ENCODE measurements around the gene EFCAB8.

Gene EFCAB8

DNA sequence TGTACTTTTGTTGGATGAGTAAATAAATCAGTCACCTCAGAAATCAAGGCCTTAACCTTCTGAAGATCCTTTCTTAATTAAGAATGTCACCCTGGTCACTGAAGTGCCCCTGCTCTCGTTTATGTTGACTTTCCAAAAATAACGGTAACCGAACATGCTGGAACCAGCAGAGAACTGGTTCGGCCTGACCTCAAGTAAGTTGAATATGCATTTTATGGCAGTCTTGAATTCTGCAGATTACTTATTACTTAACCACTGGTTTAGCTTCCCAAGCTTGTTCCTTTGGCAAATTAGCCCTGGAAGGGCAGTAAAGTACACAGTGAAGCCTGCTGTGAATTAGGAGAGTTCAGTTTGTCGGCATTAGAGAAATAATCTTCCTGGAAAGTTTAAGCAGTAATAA, 26.7 kb upstream of the EFCAB8 start:
- TF ChIP-seq CTCF (IDR thresholded peaks at IDR 0.05; ENCODE audit: insufficient read depth, low read depth, low read length, missing control alignments) = no peak
- H3K4me3 ChIP-seq (ENCODE audit: low read length) = no peak overlapping the region
- DNase-seq (ENCODE audit: low read depth) = peak; percentile 15

DNA sequence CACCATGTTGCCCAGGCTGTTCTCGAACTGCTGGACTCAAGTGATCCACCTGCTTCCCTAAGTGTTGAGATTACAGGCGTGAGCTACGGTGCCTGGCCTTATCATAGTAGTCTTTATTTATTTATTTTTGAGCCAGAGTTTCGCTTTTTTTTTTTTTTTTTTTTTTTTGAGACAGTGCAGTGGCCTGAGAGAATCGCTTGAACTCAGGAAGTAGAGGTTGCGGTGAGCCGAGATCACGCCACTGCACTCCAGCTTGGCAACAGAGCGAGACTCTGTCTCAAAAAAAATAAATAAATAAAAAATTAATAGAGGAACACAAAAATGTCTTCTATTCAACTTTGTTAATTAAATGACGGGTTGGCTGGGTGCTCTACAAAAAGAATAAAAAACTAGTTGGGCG, 26.1 kb upstream of the EFCAB8 start:
- no peak for TF ChIP-seq CTCF (IDR thresholded peaks at IDR 0.05; ENCODE audit: insufficient read depth, low read depth, low read length, missing control alignments)
- no peak for DNase-seq (ENCODE audit: low read depth)

GRCh38 chr20:32834972-32835371, 23.8 kb upstream of the EFCAB8 start:
- no peak for DNase-seq (ENCODE audit: low read depth)
- H3K4me3 ChIP-seq (ENCODE audit: low read length) = no peak overlapping the region
- TF ChIP-seq CTCF (IDR thresholded peaks at IDR 0.05; ENCODE audit: insufficient read depth, low read depth, low read length, missing control alignments) = no peak

More for the DNA sequence above, 26.1 kb upstream of the EFCAB8 start:
- no peak overlapping the region for H3K4me3 ChIP-seq (ENCODE audit: low read length)

DNA sequence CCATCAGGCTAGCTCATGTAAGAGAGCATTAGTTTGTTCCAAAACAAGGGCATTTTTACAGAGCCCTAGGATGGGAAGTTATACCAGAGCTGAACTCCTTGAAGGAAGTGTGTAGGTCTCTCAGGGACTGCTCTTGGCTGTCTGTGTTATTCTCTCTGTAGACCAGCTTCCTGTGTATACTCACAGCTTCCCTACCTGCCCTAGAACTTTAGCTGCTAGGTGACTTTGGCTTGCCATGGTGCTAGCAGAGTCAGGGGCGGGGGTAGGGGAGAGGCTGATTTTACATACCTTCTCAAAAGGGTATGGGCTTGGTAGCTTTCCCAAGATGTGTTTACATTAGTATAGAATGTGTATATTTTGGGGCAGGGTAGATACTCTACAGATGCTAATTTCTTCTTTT, 21.6 kb upstream of the EFCAB8 start:
- no peak for DNase-seq (ENCODE audit: low read depth)
- H3K4me3 ChIP-seq (ENCODE audit: low read length) = no peak overlapping the region
- no peak for TF ChIP-seq CTCF (IDR thresholded peaks at IDR 0.05; ENCODE audit: insufficient read depth, low read depth, low read length, missing control alignments)

DNA sequence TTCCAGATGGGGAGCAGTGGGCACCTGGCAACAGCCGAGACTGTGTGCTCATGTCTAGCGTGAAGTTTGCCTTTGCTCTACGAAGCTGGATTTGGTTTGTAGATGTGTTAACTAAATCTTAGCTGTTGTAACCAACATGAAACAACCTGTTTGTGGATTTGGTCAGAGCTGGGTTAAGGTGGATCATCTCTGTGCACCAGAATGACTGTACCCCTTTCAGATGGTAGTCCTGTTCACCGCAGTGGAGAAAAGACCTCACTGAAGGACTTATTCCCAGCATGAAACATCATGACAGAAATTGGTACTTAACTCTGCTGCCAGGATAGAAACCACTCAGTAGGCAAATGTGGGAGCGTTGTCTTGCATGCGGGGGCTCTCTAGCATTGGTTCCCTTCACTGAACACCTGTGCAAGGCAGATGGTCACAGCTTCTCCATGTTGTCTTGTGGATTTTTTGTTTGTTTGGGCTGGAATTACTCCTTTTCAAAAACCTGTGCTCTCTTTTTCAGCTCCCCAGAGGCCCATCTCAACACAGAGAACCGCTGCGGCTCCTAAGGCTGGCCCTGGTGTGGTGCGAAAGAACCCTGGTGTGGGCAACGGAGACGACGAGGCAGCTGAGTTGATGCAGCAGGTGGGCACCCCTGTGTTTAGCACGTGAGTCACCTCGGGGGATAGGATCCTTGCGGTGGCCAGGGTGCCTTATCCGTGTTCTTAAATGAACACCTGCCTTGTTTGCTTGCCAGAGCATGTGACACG, 19.3 kb upstream of the EFCAB8 start:
- DNase-seq (ENCODE audit: low read depth) = no peak
- TF ChIP-seq CTCF (IDR thresholded peaks at IDR 0.05; ENCODE audit: insufficient read depth, low read depth, low read length, missing control alignments) = no peak

DNA sequence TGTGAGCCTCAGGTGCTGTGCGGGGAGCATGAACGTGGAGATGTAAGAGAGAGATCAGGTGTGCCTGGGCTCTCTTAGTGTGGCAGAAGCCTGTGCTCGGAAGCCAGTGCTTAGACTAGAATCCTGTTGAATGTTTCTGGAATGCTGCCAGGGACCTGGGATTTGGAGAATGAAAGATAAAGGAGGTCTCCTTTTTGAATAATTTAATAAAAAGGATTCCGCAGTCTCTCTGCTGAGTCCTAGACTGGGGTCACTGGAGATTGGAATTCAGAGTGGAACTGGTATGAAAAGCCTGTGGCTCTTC, 18.8 kb upstream of the EFCAB8 start:
- no peak overlapping the region for H3K4me3 ChIP-seq (ENCODE audit: low read length)
- TF ChIP-seq CTCF (IDR thresholded peaks at IDR 0.05; ENCODE audit: insufficient read depth, low read depth, low read length, missing control alignments) = no peak
- no peak for DNase-seq (ENCODE audit: low read depth)

More for the DNA sequence above, 19.3 kb upstream of the EFCAB8 start:
- H3K4me3 ChIP-seq (ENCODE audit: low read length) = no peak overlapping the region

GRCh38 chr20:32841174-32841573, 17.5 kb upstream of the EFCAB8 start:
- H3K4me3 ChIP-seq (ENCODE audit: low read length) = no peak overlapping the region
- no peak for TF ChIP-seq CTCF (IDR thresholded peaks at IDR 0.05; ENCODE audit: insufficient read depth, low read depth, low read length, missing control alignments)
- DNase-seq (ENCODE audit: low read depth) = no peak
